OCI-M2 (cell line): ENCODE measurements around the gene NSD2.

Experiments
- DNase-seq: peaks from one replicate; lab custom pipeline; 2025; ENCODE audit not compliant: unreplicated experiment; lab: John Stamatoyannopoulos, UW

Gene NSD2

DNA sequence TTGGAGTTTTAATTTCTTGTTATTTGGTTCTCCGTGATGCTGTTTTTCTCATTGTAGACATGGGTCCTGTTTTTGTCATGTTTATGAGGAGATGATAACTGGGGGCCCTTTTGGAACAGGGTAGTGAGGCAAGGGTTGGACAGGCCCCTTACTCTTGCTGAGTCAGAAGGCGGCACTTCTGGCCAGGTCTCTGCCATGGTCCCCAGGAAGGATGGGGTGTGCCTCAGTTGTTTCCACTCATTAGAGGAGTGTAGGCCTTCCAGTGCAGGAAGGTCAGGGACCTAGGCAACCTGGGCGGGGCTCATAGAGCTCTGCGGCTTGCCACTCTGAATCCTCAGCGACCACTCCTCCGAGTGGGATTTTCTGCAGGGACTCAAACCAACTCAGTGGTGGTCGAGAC is 69.4 kb downstream of the NSD2 start:
- no peak for DNase-seq

DNA sequence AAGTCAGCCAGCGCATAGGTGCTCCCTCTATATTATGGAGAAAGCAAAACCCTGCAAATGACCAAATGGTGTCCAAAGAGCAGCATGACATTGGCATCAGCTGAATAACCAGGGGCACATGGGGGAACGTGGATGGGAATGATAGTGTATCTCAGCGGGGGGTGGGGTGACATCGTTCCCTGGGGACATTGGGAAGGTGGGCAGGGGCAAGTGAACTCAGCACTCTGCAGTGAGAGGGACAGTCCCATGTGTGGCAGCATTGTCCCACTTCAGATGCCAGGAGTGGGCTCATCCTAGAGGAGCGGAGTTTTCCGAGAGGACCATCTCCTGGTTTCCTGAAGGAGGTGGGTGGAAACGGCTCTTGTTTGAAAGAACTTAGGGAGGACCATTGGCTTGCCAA is 72.7 kb downstream of the NSD2 start:
- no peak for DNase-seq

DNA sequence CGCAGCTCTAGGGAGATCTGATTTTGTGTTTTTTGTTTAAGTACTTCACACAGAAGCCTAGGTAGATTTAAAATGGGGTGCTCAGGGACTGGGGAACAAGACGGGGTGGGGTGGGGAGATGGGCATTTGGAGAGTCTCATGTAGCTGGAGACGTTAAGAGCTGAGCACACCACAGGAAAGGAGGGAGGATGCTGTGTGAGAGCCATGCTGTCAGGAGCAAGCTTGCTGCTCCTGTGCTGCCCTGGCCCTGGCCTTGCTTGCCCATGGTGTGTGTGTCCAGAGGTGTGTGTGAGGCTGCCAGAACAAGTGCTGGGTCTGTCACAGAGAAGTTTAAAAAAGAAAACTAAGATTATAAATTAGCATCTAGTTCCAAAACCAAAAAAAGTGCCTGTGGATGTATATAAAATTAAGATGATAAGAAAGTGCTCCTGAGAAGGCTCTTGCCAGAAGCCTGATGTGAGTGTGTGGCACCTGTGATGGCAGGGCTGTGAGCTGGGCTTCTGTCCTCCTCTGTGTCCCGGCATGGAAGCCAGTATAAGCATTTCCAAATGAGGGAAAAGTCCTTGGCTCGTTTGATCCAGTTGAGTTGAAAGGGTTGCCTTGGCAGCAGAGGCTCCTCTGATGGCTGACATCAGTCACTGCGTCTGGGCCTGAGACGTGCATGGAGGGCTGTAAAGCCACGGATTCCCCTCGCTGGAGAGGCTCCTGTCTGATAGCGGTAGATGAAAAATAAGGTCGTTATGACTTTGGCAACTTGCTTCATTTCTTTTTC is 74.1 kb downstream of the NSD2 start:
- DNase-seq: no peak

DNA sequence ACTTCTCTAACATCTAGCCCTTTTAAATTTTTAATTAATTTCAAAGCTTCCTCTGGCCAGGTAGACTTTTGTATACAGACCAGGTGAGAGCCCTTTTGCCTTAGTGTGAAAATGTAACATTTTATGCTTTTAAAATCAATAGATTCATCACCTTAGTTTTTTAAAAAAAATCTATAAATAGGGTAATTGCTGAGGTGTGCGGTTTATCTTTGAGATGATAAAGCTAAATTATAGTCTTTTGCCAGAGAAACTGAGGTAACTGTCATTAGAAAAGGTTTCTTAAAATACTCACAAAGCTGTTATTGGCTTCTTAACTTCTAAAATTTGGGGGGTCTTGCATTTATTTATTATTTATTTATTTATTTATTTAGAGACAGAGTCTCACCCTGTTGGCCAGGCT is 74.7 kb downstream of the NSD2 start:
- DNase-seq: no peak

DNA sequence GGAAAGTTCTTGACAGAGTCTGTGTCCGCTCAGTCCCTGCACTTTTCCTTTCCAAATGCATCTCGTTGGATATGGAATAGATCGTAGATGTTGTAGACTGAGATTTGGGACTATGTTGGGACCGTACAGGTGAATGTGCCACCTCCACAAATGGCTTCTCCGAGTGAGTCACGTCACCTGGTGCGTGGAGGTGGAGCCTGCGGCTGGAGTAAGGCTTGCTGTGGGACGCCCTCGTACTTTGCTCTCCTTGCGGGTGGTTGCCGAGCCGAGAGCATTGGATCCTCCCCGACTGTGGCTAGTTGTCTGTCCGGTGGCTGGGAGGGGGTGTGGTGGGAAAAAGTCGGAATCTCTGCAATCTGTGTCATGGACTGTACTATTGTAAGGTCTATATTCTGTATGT is 77.0 kb downstream of the NSD2 start:
- DNase-seq: no peak

DNA sequence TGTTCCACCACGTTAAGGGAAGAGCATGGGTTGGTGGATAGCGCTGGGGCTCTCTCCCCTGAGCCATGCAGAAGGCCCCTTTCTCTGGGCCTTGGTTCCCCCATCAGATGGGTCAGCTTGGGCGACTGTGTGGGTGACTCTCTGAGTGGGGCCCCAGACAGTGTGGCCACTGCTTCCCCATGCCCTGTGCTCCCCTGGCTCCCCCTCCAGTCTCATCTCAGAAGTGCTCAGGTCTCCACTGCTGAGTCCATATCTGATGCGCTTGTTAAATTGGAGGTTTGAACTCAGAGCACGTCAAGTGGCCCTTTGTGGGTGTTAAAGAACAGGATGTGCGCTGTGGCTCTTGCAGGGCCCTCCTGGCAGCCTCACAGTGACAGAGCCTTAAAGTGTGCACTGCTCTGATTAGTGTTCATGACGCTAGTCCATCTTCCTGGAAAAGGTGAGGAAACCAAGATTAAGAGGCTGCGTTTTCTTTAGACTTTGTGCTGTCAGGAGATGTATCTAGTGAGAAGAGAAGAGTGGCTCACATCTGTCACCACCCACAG is 77.8 kb downstream of the NSD2 start:
- DNase-seq: no peak

DNA sequence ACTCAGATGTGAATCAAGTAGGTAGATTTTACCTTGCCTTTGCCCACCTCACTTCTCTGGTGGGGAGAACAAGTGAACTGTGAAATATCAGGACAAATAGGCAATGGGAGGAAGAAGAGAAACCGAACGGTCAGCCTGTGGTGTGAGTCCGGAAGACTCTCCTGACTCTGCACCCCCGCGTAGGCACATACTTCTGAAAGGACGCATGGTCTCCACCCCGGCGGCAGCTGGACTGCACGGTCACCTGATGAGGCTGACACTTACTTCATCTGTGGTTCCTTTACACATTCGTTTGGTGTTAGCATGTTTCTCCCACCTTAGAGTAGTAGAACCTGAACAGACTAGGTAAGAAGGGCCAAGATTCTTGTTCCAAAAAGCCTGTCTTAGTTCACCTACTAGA is 79.2 kb downstream of the NSD2 start:
- DNase-seq: no peak

DNA sequence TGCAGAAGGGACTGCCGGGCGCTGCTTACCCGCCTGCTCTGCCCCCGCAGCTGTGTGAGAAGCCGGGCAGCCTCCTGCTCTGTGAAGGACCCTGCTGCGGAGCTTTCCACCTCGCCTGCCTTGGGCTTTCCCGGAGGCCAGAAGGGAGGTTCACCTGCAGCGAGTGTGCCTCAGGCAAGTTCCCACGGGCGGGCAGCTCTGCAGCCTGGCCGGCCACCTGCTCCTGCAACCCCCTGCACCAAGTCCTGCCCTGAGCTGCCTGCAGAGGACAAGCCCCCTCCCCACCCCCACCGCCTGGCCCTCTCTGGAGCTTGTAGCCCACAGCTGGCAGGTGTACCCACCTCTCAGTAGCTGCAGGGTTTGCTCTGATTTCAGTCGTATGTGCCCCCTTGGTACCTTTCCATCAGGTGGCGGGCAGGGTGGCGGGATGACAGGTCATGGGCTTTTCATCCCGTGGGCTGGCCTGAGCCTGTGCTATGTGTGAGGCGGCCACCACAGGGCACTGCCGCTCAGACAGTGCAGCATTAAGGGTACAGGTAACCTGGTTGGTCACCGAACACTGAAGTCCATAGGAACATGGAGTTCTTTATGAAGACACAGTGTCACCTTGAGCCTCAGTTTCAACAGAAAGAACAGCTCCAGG is 81.0 kb downstream of the NSD2 start:
- DNase-seq: no peak

DNA sequence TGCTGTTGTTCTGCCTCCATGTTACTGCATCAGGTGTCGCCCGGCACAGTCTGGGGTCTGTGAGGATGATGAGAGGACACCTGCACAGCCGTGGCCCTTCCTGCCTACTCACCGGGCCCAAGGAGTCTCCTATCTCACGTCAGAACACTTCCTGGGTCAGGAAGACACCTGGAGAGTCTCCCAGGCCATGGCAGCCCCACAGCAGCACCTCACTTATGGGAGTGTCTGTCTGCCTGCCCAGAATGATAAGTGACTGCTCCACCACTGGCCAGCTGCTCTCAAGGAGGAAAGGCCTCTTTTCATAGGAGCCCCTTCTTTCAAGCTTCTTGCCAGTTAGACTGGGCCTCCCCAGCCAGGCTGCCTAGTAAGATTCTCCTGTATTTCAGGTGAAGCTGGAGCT is 81.5 kb downstream of the NSD2 start:
- no peak for DNase-seq

DNA sequence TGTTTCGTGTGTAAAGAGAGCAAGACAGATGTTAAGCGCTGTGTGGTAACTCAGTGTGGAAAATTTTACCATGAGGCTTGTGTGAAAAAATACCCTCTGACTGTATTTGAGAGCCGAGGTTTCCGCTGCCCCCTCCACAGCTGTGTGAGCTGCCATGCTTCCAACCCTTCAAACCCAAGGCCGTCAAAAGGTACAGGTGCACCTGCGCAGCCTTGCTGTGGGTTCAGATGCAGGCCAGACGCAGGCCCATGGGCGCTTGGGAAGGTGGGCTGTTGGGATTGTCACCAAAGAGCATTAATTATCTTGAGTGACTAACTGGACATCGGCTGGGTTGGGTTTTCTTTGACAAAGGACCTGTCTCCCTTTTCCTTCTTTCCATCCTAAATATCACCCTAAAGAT is 82.1 kb downstream of the NSD2 start:
- no peak for DNase-seq

DNA sequence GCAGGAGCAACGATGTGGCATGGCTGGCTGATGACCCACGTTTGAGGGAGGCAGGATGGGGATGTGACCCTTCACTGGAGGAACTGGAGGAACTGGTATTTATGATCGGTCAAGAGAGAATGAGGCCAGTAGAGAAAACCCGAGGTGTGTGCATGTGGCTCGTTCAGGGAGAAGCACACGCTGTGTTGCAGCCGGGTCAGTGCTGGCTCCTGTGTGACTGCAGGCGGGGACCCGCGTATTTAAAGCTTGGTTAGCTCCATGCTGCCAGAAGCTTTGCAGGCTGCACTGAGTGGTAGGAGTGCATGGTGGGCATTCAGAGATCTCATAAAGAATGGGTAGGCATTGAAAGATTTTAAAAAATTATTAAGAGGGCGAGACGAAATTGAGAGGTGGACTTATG is 85.4 kb downstream of the NSD2 start:
- DNase-seq: no peak

DNA sequence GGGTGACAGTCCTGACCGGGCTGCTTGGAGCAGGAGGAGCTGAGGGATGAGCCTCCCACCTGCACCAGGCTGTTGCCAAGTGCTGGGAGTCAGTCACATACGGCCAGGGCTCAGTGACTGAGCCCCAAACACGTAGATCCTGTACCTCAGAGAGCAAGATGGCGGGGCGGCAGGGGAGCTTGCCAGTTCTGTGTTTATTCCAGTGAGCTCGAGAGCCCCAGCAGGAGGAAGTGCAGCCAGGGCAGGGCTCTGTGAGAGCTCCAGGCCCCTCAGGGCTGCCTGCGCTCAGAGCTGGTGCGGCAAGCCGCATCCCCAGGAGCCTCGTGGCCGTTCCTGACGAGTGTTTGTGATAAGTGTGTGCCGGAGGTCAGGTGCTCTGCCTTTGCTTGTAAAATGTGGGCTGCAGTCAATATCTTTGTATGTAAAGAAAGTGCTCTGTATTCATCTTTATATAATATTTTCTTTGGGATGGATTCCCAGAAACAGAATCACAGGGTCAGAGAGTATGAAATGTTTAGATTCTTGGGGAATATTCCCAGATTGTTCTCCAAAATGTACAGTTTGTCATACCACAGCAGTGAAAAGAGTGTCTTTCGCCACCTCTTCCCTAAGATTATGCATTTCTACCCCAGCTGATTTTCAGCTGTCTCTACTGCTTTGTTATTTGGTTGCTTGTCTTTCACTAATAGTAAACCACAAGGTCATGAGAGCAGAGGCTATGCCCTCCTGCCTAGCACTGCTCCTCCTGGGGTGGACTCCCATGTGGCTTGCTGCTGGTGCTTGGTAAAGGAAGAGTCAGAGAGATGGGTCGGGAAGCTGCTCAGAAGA is 87.3 kb downstream of the NSD2 start:
- DNase-seq: no peak

DNA sequence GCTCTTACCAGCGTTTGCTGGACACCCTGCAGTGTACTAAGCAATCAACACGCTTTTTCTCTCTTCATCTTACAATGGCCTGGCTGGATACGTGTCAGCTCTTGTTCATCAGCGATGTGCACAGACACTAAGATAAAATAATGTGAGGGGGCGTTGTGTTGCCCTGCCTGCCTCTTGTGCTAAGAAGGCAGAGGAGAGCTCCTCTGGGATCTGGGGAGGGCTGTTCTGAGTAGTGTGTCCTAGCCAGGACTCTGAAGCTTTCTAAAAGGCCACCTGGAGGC is 87.9 kb downstream of the NSD2 start:
- DNase-seq: no peak

DNA sequence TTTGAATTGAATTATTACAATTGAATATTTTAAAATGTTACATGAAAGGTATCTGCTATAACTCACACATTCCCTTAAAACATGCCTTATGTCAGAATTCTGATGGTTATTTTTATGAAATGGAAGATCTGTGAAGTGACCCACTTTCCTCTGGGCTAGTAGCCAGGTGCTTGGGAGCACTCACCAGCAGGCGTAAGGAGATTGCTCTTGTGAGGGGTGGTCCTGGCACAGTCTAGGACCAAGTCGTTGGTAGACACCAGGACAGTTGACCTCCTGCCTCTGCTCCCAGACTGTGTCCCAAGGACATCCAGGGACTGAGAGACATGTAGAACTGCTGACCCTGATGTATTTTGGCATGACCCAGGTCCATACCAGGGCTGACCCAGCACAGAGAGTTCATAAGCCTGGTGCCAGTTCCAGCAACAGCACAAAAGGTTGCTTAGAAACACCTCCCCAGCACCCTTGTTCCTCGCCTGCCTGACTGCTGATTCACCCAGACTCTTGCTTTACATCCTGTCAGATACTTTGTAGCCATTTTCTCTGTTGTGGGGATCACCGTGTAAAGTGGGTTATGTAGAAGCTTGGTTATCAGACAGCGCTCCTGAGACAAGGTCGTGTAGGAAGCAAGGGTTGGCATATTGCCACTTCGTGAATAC is 89.1 kb downstream of the NSD2 start:
- no peak for DNase-seq

DNA sequence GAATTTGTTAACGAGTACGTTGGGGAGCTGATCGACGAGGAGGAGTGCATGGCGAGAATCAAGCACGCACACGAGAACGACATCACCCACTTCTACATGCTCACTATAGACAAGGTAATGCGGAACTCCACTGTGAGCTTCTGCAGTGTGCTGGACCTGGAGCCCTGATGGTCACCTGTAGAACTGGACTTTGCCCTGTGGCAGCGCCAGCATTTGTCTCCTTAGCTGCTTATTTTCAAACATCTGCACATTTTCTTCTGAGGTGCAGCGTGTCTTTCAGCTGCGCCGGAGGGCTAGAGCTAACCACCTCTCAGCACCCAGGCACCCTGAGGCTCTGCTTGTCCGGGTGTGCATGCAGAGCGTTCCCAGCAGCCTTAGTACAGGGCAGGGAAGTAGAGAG is 89.8 kb downstream of the NSD2 start:
- no peak for DNase-seq

DNA sequence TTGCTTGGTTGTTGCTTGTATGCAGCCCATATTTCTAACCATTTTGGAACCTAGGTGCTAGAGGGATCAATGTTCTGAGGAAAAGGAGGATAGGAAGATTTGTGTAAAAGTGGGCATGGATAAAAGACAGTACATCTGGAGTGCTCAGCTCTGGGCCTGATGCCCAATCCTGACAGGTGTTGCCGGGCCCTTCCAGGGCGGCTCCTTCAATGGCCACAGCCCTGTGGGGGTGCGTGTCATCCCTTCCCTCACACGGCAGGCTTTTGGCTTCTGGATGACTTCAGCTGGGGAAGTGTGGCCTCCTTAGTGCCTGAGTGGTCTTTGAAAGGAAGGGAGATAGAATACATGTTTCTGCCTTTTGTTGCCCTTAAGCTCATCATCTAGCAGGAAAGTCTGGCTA is 90.4 kb downstream of the NSD2 start:
- no peak for DNase-seq

DNA sequence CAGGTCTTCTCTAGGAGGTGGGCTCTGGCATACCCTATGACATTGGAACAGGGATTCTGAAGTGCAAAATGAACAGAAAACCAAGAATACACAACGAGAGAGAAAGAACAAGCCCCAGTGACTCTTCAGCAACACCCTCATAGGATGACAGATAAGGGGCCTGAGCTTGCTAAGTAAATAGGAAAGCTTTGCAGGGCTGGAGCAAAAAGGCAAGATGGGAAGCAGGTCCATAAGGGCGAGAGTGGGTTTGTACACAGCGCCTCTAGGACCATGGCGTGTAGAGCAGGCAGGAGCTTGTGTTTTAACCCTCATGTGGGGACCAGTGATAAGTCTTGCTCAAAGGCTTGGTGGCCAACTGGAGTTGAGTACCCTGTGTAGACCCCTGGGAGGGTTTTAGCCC is 91.8 kb downstream of the NSD2 start:
- DNase-seq: no peak

DNA sequence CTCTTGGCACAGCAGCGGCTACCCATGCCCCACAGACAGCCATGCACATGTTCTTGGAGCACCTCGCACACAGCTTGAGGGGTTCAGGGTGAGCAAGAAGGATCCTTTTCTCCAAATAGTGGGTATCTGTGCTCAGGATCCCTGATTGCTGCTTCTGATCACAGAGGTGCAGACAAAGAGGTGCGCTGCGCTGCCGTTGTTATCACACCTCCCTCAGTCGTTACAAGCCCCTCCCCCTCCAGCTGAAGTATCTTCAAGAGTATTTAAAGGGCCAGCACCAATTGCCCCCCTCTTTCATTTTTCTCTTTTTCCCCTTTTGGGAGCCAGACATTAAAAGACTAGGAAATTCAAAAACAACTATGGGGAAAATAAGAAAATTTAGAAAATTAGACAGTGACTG is 93.2 kb downstream of the NSD2 start:
- no peak for DNase-seq

DNA sequence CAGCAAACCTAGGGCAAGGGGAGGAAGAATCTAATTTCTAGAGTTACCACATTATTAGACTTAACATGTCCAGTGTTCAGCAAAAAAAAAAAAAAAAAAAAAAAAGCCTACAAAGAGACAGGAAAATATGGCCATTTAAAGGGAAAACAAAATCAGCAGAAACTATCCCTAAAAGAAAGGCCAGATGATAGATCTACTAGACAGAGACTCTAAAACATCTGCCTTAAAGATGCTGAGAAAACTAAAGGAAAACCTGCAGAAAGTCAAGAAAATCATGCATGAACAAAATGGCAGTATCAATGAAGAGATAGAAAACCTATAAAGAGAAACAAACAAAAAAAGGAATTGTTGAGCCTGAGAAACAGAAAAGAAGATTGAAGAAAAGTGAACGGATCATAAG is 93.8 kb downstream of the NSD2 start:
- no peak for DNase-seq

DNA sequence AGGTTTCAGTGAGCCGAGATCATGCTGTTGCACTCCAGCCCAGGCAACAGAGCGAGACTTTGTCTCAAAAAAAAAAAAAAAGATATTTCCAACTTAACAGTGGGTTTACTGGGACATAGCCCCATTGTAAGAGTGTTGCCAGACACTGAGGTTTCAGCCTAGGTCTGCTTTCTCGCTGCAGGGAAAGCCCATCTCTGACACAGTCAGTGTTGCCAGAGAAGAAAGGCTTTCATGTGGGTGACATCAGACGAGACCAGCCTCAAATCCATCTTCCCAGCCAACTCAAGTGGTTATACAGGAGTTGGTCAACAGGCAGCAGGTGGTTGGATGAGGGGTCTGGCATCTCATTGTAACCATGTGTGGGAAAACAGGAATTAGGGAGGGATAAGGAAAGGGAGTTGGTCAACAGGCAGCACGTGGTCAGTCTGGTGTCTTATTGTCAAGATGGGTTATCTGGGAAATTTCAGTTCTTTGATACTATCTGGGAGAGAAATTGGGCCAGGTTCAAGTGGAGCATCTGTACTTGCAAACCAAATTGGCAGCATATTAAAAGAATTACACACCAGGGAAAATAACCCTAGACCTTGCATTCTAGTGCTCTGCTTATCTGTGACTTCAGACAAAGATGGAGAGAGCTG is 96.4 kb downstream of the NSD2 start:
- no peak for DNase-seq

DNA sequence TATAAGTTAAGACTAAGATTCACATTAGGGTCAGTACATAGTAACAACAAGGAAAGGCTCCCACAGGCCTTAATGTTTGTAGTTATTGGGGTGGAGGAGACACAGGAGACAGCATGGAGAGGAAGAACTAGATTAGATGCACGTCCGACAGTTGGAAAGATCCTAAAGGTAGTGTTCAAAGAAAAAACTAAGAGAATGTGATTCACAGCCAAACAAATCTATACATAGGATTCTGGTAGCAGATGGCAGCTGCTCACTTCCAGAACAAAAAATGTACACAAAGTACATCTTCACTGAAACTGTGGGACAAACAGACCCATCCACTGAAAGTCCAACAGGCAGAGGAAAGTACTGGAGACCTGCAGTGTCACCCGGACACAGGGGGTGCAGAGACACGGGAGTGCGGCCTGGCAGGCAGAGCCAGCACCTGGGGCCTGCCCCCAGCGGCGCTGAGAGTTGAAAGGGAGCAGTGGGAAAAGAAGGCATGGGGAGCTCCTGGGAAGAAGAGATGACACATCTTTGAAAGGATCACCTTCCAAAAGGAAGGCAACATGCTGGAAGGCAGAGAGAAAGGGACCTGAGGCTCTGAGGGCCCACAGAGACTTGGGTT is 97.6 kb downstream of the NSD2 start:
- DNase-seq: no peak
